Stimulated activated CD4-positive, alpha-beta T cell treated with anti-CD3 and anti-CD28 coated beads, TNF-alpha, amount 100 ng/mL, for 24 hours (primary cell): ENCODE data around the gene PPP1R16B.

Experiments used
- DNase-seq, 3 experiments: peaks; one replicate each; pipeline ENCODE4 v3.0.0-alpha.2; 2020; ENCODE audit warnings: low read depth in 3 of 3

Gene PPP1R16B

DNA sequence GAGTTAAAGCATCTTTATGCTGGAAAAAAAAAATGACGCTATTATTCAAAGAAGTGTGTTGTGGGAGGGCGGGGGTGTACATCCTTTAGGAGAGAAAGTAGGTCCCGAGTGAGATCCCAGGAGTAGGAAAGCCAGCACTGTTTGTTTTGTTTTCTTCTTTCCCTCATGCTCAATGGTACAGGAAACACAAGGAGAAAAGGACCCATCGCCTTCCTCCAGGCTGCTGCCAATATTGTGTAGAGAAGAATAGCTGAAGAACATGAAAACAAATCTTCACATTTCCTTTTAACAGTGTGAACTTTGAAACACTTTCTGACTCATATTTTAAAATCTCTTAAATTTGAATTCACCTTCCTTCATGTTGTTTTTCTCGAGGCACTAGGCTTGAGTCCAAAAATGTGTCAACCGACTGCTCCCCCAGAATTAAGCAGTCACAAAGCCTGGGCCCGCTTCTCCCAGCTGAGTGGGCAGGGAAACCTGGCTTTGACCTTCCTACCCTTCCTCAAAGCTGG is 22.3 kb downstream of the PPP1R16B start:
- no peak for DNase-seq

DNA sequence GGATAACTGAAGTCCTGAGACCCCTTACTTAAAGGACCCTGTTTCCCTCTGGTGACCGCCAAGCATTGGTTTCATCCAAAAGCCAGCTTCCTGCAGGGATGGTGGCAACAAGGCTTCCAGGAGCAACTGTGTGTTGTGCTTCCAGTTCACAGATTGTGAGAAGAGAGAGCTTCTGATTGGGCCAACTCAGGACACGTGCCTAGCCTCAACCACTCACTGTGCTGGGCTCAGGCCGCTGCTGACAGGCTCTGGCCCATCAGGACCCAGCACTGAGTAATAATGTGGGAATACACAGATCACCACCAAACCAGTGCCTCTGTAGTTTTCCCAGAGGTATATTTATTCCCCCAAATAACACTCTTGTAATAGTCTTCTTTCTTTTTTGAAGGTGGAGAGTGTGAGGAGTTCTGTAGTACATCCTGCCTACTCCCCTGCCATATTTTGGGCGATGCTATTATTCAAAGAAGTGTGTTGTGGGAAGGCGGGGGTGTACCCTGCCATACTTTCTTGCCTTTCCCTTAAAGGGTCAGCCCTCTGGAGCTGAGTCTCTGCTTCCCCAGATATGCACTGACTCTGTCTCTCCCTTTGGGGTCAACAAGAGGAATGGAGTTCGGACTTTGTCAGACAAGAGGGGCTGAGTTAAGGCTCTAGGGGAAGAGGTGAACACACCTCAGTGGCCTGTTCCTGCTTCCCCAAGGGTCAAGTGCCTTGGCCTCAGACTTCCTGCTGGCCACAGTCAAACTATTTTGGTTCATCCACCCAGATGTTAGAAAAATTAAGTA is 23.2 kb downstream of the PPP1R16B start:
- no peak for DNase-seq

DNA sequence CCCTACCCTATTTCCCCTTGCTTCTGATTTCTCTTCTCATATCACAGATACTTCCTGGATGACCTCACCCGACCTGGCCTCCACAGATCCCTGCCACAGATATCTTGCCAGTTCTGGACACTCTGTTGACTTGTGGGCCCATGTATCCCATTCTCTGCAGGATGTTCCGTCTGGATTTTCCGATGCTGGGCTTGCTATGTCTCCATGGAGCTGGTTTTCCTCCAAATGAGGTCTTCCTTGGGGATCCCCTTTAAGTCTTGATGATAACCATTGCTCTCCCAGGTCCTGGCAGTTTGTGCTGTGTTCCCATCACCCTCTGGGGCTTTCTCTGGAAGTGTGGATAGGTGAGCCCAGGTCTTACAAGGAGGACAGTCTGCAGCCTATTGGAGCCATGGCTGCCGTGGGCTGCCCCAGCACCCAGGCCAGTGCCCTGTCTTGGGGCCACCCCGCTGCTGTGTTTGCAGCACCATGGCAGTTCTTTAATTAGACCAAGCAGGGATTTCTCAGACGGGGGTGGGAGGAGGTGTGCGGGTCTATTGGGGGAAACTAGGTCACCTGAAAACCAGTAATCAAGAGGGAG is 23.9 kb downstream of the PPP1R16B start:
- DNase-seq, result no peak

DNA sequence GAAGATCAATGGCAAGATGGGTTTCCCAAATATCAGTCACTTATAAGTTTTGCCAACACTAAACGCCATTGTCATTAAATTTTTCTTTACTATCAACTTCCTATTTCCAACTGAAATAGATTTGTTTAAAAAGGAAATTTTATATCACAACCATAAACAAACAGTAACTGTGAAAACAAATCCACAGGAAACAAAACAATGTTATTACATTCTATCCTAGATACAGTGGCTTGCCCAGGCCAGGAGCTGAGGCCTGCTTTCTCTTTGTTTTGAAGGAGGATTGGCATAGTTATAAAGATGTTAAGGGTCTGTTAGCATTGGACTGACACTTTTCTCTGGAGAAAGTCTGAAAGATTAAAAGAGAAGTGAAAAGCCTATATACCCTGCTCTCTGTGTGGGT is 24.9 kb downstream of the PPP1R16B start:
- DNase-seq, result no peak

DNA sequence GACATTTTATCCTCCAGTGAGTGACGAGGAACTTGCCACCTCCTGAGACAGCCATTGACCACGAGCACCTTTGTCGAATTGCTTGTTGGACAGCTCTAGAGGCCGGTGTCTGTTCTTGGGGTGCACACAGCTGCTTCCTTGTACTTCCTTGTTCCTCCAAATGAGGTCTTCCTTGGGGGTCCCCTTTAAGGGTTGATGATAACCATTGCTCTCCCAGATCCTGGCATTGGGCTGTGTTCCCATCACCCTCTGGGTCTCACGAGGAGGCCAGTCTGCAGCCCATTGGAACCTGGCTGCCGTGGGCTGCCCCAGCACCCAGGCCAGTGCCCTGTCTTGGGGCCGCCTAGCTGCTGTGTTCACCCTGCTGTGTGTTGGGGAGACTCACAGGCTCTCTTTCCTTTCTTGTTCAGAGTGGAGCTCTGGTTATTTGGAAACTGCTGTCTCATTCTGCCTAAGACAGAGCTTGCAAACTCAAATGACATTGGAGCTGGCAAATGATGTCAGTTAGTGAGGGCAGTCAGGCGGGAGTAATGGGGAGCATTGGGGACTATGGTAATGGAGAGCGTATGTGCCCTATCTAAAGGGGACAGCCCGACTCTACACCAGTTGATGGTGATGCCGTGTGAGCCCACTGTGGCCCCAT is 25.7 kb downstream of the PPP1R16B start:
- no peak for DNase-seq

DNA sequence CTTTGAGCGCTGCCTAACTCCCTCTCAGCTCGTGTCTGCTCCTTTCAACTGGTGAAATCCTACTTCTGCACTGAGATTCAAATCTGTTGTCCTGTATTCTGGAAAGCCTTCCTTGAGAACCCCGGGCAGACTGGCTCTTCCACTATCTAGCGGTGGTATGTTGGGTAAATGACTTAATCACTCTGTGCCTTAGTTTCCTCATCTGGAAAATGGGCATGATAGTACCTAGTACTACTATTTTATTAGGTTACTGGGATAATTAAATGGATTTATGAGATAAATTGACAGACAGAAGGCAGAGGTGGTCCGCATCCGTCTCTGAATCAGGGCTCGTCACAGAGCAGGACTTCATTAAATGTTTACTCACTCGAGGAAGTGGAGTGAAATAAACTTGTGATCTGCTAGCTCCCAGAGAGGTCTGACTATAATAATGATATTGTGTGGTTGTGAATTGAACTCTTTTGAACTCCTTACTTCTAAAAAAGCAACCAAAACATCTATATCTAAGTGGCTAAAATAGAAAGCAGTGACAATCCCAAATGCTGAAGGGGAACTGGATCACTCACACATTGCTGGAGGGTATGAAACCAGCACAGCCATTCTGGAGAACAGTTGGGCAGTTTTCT is 26.6 kb downstream of the PPP1R16B start:
- no peak for DNase-seq

DNA sequence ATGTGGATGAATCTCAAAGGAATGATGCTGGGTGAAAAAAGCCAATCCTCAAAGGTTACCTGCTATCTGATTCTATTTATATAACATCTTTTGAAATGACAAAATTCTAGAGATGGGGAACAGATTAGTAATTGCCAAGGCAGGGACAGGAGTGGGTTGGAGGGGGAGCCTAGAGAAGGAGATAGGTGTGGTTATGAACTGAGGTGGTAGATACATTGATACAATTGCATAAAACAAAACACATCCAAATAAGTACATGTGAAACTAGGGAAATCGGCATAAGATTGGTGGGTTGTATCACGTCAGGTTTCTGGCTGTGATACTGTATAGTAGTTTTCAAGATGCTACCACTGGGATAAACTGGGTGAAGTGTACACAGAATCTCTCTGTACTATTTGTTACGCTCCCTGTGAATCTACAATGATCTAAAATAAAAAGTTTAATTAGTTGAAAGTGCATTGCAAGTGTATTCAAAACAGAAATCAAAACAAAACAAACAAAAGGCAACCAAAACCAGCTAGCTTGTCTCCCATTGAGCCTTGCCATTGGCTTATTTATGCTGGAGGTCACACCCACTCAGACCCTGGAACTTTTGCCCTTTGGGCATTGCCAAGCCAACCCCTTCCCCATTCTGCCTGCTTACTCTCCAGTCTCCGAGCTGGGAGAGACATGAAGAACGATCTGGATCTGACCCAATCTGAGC is 27.8 kb downstream of the PPP1R16B start:
- peak in 2 of 3 experiments; percentile 18 to 25 for DNase-seq

DNA sequence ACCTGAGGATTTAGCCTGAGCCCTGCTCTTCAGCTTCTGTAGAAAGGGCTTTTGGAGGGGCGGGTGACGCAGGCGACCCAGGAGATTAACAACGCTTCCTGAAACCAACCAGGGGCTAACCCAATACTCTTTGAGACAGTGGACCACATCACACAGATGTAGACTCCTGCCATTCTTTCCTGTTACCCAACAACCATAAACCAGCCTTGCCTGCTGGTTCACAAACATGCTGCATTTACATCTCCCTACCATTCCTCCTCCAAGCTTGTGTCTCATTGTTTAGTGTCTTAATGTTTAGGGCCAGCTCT is 28.3 kb downstream of the PPP1R16B start:
- DNase-seq, result peak in 1 of 3 experiments; percentile 23

DNA sequence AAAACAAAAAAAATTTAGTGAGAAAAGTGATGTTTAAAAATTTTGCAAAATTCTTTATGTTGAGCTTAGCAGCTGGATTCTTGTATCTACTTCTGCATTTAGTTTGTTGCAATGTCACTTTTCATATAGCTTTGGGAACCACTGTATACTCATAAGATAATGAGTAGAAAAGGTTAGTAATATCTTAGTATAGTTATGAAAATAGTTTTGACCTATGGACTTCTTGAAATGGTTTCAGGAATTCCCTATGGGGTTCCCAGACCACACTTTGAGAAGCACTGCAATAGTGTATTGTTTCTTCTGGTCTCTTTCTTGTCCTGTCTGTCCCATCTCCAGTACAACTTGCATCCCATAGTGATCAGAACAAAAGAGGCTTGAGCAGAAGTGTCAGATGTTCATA is 29.4 kb downstream of the PPP1R16B start:
- DNase-seq, result no peak

DNA sequence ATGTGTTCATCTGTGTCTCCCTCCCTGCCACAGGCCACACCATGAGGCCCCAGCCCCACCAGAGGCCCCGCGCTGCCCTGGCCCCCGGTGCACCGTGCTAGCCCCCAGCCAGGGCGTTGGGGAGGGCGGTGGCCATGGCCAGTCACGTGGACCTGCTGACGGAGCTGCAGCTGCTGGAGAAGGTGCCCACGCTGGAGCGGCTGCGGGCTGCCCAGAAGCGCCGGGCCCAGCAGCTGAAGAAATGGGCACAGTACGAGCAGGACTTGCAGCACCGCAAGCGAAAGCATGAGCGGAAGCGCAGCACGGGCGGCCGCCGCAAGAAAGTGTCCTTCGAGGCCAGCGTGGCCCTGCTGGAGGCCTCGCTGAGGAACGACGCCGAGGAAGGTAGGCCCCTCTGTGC is 30.3 kb downstream of the PPP1R16B start:
- DNase-seq, result no peak

DNA sequence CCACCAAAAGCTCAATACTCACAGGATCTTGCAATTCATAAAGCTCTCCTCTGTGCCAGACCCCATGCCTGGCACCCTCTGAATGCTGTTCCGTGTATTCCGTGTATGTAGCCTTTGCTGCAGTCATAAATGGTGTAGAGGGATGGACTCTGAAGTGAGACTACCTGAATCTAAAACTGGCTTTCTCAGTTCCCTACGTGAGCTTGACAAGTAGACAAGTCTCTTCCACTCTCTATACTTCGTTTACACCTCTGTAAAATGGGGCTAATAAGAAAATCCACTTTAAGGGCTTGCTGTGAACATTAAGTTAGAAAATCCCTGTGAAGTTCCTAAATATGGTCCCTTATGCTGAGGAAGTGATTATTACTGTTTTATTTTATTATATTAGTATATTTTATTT is 31.5 kb downstream of the PPP1R16B start:
- DNase-seq, result no peak

DNA sequence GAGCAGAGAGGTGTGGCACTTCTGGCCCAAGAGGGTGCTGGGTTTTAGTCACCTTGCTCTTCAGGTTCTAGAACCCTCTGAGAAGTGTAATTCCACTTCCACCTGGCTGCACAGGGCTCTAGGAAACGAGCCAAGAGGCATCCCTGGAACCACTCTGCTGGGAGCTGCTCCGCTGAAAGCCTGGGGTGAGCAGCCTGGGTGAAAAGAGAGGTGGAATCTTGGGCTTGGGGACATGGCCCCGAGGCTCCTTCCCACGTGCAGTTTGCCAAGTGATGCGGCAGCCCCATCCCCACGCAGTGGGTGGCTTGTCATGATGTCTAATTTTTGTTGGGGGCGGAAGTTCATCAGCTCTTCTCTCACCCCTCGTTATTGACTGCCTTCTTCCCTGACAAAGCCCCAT is 32.8 kb downstream of the PPP1R16B start:
- DNase-seq, result no peak

DNA sequence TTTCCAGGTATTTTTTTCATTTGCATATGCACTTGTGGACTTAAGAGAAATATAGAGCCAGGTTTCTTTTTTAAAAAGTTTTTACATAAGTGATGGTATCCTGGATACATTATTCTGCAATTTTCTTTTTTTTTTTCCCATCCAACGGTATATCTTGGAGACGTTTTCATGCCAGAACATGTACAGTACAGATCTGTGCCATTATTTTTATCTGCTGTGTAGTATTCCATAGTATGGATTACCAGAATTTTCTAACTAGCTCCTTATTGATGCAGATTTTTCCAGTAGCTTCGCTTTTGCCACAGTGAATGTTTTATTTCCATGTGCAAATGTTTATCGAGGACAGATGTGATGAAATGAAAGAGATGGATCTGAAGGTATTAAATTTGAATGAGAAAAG is 34.1 kb downstream of the PPP1R16B start:
- no peak for DNase-seq

DNA sequence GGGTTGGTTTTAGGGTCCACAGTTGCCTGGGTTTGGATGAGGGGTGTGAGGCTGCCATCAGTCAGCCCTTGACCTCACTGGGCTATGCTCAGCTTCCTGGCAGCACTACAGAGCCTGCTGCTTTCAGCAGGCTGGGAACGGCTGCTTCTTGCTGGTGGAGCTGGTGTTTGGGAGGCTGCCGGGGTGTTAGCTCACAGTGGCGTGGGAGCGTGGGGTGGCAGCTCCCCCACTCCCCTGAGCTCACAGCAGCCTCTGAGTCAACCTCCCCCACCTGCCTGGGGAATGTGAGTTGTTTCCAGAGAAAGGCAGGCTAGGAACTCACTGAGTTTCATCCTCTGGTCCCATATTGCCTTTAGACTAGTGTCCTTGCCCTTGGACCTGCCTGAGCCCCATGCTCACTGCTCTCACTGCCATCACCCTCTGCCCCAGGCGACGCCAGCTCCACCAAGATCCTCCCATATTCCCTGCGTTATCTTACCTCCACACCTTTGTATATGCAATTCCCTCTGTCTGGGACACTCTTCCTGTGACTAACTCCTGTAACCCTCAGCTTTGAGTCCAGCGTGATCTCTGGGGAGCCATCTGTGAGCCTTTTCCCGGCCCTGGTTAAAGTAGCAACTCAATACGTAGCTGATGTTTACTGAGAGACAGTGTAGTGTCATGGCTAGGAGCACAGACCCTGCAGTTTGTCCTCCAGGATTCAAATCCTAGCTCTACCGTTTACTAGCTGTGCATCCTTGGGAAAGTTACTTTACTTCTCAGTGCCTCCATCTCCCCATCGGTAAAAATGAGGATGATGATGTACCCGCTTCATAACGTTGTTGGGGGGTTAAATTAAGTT is 34.8 kb downstream of the PPP1R16B start:
- peak in 1 of 3 experiments; percentile 55 for DNase-seq

DNA sequence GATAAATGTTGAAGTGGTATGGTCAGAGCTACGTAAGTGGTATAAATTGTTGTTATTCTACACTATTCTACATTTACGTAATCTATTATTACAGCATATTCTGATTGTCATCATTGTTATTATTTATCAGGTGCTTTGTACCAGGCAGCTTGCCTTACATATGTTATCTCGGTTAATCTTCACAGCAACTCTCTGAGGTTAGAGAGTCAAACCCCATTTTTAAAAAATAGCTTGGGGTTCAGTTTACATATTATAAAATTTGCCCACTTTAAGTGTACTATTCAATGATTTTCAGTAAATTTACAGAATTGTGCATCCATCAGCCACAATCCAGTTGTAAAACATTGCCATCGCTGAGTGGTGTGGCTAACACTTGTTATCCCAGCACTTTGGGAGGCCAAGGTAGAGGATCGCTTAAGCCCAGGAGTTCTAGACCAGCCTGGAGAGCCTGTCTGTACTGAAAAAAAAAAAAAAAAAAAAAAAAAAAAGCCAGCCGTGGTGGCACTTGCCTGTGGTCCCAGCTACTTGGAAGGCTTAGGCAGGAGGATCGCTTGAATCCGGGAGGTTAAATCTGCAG is 35.5 kb downstream of the PPP1R16B start:
- no peak for DNase-seq

DNA sequence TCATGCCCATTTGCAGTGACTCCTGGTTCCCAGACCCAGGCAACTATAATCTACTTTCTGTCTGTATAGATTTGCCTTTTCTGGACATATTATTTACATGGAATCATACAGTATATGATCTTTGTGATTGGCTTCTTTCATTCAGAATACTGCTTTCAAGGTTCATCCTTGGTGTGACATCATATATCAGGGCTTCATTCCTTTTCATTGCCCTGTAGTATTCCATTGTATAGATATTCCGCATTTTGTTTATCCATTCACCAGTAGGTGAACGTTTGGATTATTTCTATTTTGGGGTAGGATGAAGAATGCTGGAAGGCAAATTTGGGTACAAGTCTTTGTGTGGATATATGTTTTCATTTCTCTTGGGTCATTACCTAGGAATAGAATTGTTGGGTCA is 36.1 kb downstream of the PPP1R16B start:
- no peak for DNase-seq

DNA sequence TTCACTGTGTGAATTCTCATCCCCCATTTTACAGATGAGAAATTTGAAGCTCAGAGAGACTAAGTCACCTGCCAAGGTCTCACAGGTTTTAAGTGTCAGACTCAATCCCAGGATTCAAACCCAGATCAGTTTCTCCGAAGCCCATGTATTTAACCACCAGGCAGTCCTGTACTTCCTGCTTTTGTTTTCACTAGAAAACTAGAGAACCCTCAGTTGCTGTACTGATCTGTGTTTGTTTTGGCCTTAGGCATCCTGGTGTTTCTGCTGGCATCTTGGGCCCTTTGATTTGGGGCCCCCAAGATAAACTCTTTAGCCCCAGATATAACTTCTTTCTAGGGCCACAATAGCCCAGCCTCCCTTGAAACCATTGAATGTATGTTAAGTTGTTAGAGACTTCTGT is 36.5 kb downstream of the PPP1R16B start:
- no peak for DNase-seq

DNA sequence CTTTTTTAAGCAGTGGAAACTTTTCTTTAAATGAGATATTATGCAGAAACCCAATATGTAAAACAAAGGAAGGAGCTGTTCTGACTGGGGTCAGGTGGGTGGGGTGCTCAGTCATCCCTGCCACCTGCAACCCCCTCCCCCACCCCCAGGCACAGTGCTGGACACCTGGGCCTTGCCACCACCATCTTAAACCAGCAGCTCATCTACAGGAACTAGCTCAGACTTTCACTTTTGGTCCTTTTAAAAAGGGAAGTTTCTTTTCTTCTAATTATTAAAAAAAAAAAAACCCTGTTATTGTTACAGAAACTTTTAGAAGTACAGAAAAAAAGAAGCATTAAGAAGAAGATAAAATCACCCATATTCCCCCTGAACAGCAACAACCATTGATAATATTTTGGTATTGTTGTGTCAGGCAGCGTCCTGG is 37.1 kb downstream of the PPP1R16B start:
- peak; percentile 53 to 86 (median 57) for DNase-seq

DNA sequence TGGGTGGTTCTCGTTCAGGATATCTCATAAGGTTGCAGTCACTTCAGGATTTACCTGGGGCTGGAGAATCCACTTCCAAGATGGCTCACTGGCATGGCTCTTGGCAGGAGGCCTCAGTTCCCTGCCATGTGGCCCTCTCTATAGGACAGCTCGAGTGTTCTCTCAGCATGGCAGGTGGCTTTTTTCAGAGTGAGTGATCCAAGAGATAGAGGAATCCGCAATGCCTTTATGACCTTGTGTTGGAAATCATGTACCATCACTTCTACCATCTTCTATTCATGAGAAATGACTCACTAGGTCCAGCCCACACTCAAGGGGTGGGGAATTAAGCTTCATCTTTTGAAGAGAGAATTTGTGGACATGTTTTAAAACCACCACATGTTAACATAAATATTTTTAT is 37.8 kb downstream of the PPP1R16B start:
- DNase-seq, result peak; percentile 32 to 45 (median 36)

DNA sequence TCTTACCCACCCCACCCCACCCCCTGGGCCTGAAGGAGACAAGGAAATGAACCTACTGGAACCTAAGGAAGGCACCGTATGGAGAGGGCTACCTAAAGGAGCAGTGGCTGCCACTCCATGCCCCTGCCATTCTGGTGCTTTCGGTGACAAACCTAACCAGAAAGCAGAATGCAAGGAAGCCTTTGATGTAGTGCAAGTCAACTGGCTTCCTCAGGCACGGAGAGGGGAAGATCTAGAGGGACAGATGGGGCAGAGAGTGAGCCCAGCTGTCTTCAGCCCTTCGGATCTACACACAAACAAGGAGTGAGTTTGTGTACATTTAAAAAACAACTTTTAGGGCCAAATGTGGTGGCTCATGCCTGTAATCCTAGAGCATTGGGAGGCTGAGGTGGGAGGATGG is 39.5 kb downstream of the PPP1R16B start:
- DNase-seq, result no peak

DNA sequence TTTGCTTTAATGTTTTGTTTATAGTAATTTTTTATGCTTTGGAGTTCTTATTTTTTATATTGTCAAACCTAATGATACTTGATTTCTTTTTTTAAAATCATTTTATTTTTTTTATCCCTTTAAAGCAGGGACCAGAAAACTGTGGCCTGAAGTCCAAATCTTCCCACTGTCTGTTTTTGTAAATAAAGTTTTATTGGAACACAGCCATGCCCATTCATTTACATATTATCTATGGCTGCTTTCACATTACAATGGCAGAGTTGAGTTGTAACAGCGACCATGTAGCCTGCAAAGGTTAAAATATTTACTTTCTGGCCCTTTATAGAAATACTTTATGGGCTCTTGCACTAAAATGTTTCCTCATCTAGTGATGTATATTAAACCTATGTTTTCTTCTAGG is 42.3 kb downstream of the PPP1R16B start:
- no peak for DNase-seq
